SK-N-SH treated with all-trans-retinoic acid at 6 μM for 48 hours (cell line): ENCODE data around the gene AFG1L.

Experiments used
- ATAC-seq: fragments of 200-7000 bp; cut with Tn5 transposase; 3 replicates; pipeline ENCODE4 v1.9.1; 2020; ENCODE audit warnings: mild to moderate bottlenecking, moderate library complexity
- ARNTL ChIP-seq: fragments of 450-650 bp; formaldehyde crosslinking; IDR thresholded peaks from 2 replicates; pipeline ENCODE4 v1.5.0; 2020; ENCODE audit warnings: low read depth, mild to moderate bottlenecking, moderate library complexity, borderline replicate concordance
- BACH2 ChIP-seq: fragments of 250-450 bp; sonication (Bioruptor Pico); IDR thresholded peaks from 2 replicates; pipeline ENCODE4 v1.9.0; 2021; ENCODE audit warnings: mild to moderate bottlenecking, borderline replicate concordance
- CREB5 ChIP-seq: fragments of 250-450 bp; sonication (Bioruptor Pico); IDR thresholded peaks from 2 replicates; pipeline ENCODE4 v1.5.1; 2020; ENCODE audit warnings: low read depth, mild to moderate bottlenecking, moderate library complexity
- CSDC2 ChIP-seq: fragments of 250-450 bp; sonication (Bioruptor Pico); IDR thresholded peaks from 2 replicates; pipeline ENCODE4 v1.5.0; 2020; ENCODE audit warnings: mild to moderate bottlenecking, moderate library complexity
- CSRNP3 ChIP-seq: fragments of 250-450 bp; sonication (Bioruptor Pico); IDR thresholded peaks from 2 replicates; pipeline ENCODE4 v1.5.1; 2021; ENCODE audit warnings: mild to moderate bottlenecking, moderate library complexity
- ESRRG ChIP-seq: fragments of 250-450 bp; sonication (Bioruptor Pico); IDR thresholded peaks from 2 replicates; pipeline ENCODE4 v1.6.1; 2021; ENCODE audit warnings: mild to moderate bottlenecking
- GLIS3 ChIP-seq: fragments of 250-450 bp; sonication (Bioruptor Pico); IDR thresholded peaks from 2 replicates; pipeline ENCODE4 v1.5.0; 2020; ENCODE audit warnings: mild to moderate bottlenecking, moderate library complexity
- ISL1 ChIP-seq: fragments of 250-450 bp; sonication (Bioruptor Pico); IDR thresholded peaks from 2 replicates; pipeline ENCODE4 v2.1.2; 2022; ENCODE audit warnings: mild to moderate bottlenecking, moderate library complexity
- OSR1 ChIP-seq: fragments of 250-450 bp; sonication (Bioruptor Pico); IDR thresholded peaks from 2 replicates; pipeline ENCODE4 v1.8.0; 2022; ENCODE audit warnings: moderate library complexity, mild to moderate bottlenecking, inconsistent platforms
- POU6F1 ChIP-seq: fragments of 250-450 bp; sonication (Bioruptor Pico); IDR thresholded peaks from 2 replicates; pipeline ENCODE4 v1.8.0; 2021; ENCODE audit warnings: low read depth, mild to moderate bottlenecking, moderate library complexity, borderline replicate concordance
- PPARA ChIP-seq: fragments of 250-450 bp; sonication (Bioruptor Pico); IDR thresholded peaks from 2 replicates; pipeline ENCODE4 v1.5.0; 2020; ENCODE audit warnings: mild to moderate bottlenecking, borderline replicate concordance
- RARB ChIP-seq: fragments of 250-450 bp; sonication (Bioruptor Pico); IDR thresholded peaks from 2 replicates; pipeline ENCODE4 v1.8.0; 2021; ENCODE audit warnings: mild to moderate bottlenecking, moderate library complexity
- TCF4 ChIP-seq: fragments of 250-450 bp; sonication (Bioruptor Pico); IDR thresholded peaks from 2 replicates; pipeline ENCODE4 v1.8.0; 2021; ENCODE audit warnings: mild to moderate bottlenecking, moderate library complexity, borderline replicate concordance
- TOX ChIP-seq: fragments of 250-450 bp; sonication (Bioruptor Pico); IDR thresholded peaks from 2 replicates; pipeline ENCODE4 v1.8.0; 2021; ENCODE audit warnings: mild to moderate bottlenecking, moderate library complexity, borderline replicate concordance
- TSHZ2 ChIP-seq: fragments of 250-450 bp; sonication (Bioruptor Pico); IDR thresholded peaks from 2 replicates; pipeline ENCODE4 v1.5.0; 2020; ENCODE audit warnings: mild to moderate bottlenecking, moderate library complexity
- ZC3H10 ChIP-seq: fragments of 250-450 bp; sonication (Bioruptor Pico); IDR thresholded peaks from 2 replicates; pipeline ENCODE4 v1.5.1; 2021; ENCODE audit warnings: mild to moderate bottlenecking, moderate library complexity
- ZFP3 ChIP-seq: fragments of 250-450 bp; sonication (Bioruptor Pico); IDR thresholded peaks from 2 replicates; pipeline ENCODE4 v1.5.0; 2020; ENCODE audit warnings: mild to moderate bottlenecking, moderate library complexity
- ZNF565 ChIP-seq: fragments of 450-650 bp; formaldehyde crosslinking; conservative IDR thresholded peaks from 2 replicates; pipeline ENCODE4 v1.5.0; 2020; ENCODE audit warnings: low read depth, mild to moderate bottlenecking, moderate library complexity
- ZNF70 ChIP-seq: fragments of 450-650 bp; formaldehyde crosslinking; IDR thresholded peaks from 2 replicates; pipeline ENCODE4 v1.5.0; 2020; ENCODE audit warnings: mild to moderate bottlenecking, moderate library complexity
- TF ChIP-seq, protein P1 (sequence below): fragments of 250-450 bp; sonication (Bioruptor Pico); IDR thresholded peaks from 2 replicates; pipeline ENCODE4 v1.8.0; 2020; ENCODE audit warnings: mild to moderate bottlenecking, moderate library complexity, borderline replicate concordance

AFG1L gene

GRCh38 chr6:108468346-108468745, 173.5 kb downstream of the AFG1L start (continued):
- TF ChIP-seq TCF4 (CRISPR knock-in tag): no peak
- TF ChIP-seq OSR1 (CRISPR knock-in tag): no peak
- TF ChIP-seq ZFP3 (CRISPR knock-in tag): no peak
- TF ChIP-seq ZNF565 (CRISPR knock-in tag): no peak
- TF ChIP-seq, protein P1, sequence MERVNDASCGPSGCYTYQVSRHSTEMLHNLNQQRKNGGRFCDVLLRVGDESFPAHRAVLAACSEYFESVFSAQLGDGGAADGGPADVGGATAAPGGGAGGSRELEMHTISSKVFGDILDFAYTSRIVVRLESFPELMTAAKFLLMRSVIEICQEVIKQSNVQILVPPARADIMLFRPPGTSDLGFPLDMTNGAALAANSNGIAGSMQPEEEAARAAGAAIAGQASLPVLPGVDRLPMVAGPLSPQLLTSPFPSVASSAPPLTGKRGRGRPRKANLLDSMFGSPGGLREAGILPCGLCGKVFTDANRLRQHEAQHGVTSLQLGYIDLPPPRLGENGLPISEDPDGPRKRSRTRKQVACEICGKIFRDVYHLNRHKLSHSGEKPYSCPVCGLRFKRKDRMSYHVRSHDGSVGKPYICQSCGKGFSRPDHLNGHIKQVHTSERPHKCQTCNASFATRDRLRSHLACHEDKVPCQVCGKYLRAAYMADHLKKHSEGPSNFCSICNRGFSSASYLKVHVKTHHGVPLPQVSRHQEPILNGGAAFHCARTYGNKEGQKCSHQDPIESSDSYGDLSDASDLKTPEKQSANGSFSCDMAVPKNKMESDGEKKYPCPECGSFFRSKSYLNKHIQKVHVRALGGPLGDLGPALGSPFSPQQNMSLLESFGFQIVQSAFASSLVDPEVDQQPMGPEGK: no peak
- TF ChIP-seq, all 23 proteins: peak for 0

DNA sequence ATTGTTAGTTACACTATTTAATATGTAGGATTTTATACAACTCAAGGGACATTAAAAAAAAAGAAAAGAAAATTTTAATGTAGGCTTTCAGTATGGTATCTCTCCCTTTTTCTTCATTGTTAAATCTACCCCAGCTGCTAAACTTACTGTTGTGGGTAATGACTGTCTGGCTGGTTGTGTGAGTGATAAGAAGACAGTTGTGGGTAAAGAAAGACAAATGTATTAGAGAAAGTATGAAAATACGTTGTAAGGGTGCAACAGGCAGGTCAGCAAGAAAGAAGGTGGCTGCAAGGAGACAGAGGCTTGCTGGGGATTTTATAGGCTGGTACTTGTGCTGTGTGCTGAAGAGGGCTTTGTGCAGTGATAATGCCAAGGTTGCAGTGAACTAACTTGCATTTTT, 174.5 kb downstream of the AFG1L start:
- no peak for ATAC-seq
- TF ChIP-seq ZC3H10 (CRISPR knock-in tag): no peak
- TF ChIP-seq RARB (CRISPR knock-in tag): no peak
- TF ChIP-seq CREB5 (CRISPR knock-in tag): no peak
- TF ChIP-seq ESRRG: no peak
- TF ChIP-seq TCF4 (CRISPR knock-in tag): no peak
- TF ChIP-seq POU6F1: no peak
- TF ChIP-seq TSHZ2 (CRISPR knock-in tag): no peak
- TF ChIP-seq ARNTL: no peak
- no peak for TF ChIP-seq BACH2
- TF ChIP-seq TOX (CRISPR knock-in tag): no peak
- TF ChIP-seq ISL1 (CRISPR knock-in tag): no peak
- no peak for TF ChIP-seq PPARA (CRISPR knock-in tag)
- TF ChIP-seq, protein P1: no peak
- no peak for TF ChIP-seq ZNF70 (CRISPR knock-in tag)
- no peak for TF ChIP-seq CSDC2 (CRISPR knock-in tag)

- ATAC-seq: no peak
- TF ChIP-seq OSR1 (CRISPR knock-in tag) (no peak), ARNTL (no peak), ZNF70 (CRISPR knock-in tag) (no peak), ISL1 (CRISPR knock-in tag) (no peak), CSRNP3 (CRISPR knock-in tag) (no peak), PPARA (CRISPR knock-in tag) (no peak), RARB (CRISPR knock-in tag) (no peak), TOX (CRISPR knock-in tag) (no peak), ESRRG (no peak), BACH2 (no peak), CREB5 (CRISPR knock-in tag) (no peak), GLIS3 (CRISPR knock-in tag) (no peak), TSHZ2 (CRISPR knock-in tag) (no peak)
Observed at GRCh38 chr6:108473197-108473596, 178.3 kb downstream of the AFG1L start.
